Measurements from ENCODE around the gene NCOA7.

DNA sequence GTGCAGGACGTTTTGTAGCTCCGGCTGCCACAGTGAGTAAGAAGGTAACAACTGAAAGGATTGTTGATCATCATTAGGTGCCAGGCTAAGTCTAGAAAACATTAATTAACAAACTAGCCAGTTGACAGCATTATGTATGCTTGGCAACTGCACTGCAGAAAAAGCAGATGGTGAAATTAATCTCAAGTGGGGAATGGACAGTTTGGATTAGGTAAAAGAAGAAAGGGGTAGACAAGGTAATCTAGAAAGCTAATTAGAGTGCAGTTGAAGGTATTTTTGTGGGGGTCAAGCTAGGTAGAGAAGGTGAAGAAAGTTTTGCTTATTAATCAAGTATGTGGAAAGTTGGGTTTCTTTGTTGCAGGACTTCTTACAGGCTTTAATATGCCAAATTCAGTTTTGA, 96.2 kb downstream of the NCOA7 start:
- TF ChIP-seq, protein P1, sequence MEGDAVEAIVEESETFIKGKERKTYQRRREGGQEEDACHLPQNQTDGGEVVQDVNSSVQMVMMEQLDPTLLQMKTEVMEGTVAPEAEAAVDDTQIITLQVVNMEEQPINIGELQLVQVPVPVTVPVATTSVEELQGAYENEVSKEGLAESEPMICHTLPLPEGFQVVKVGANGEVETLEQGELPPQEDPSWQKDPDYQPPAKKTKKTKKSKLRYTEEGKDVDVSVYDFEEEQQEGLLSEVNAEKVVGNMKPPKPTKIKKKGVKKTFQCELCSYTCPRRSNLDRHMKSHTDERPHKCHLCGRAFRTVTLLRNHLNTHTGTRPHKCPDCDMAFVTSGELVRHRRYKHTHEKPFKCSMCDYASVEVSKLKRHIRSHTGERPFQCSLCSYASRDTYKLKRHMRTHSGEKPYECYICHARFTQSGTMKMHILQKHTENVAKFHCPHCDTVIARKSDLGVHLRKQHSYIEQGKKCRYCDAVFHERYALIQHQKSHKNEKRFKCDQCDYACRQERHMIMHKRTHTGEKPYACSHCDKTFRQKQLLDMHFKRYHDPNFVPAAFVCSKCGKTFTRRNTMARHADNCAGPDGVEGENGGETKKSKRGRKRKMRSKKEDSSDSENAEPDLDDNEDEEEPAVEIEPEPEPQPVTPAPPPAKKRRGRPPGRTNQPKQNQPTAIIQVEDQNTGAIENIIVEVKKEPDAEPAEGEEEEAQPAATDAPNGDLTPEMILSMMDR (IDR thresholded peaks at IDR 0.05; ENCODE audit: low read length): no peak
- no peak for TF ChIP-seq EZH2 (IDR thresholded peaks at IDR 0.05; ENCODE audit: borderline replicate concordance, low read length)
